T-helper 22 cell (primary cell): ENCODE measurements around the gene BMP2K.

ENCODE experiments used
- DNase-seq: peaks from one replicate; pipeline ENCODE4 v3.0.0-alpha.2; 2020; ENCODE audit warnings: low read depth

Gene BMP2K

GRCh38 chr4:78776079-78776728 lies at the start of gene BMP2K:
TSS of gene BMP2K (plus strand) at chr4:78776350. CDS start at chr4:78776544, 194 bp downstream.
- DNase-seq: peak; percentile 64

- DNase-seq: no peak
Observed at GRCh38 chr4:78726546-78726945, 49.6 kb upstream of the BMP2K start.

- DNase-seq: no peak
Observed at GRCh38 chr4:78732332-78733104, 43.6 kb upstream of the BMP2K start.

- no peak for DNase-seq
Observed at GRCh38 chr4:78734441-78735162, 41.5 kb upstream of the BMP2K start.

GRCh38 chr4:78735697-78736096 lies 40.5 kb upstream of the BMP2K start:
- no peak for DNase-seq

GRCh38 chr4:78737035-78737434 lies 39.1 kb upstream of the BMP2K start:
- DNase-seq: no peak

- no peak for DNase-seq
Observed at GRCh38 chr4:78737973-78738372, 38.2 kb upstream of the BMP2K start.

GRCh38 chr4:78742300-78742699 lies 33.9 kb upstream of the BMP2K start:
- DNase-seq: no peak

GRCh38 chr4:78747475-78747922 lies 28.7 kb upstream of the BMP2K start:
- DNase-seq: no peak

- no peak for DNase-seq
Observed at GRCh38 chr4:78748381-78748780, 27.8 kb upstream of the BMP2K start.

- DNase-seq: no peak
Observed at GRCh38 chr4:78749258-78749971, 26.7 kb upstream of the BMP2K start.

- DNase-seq: no peak
Observed at GRCh38 chr4:78749972-78750727, 26.0 kb upstream of the BMP2K start.

GRCh38 chr4:78753091-78753490 lies 23.1 kb upstream of the BMP2K start:
- no peak for DNase-seq

GRCh38 chr4:78754872-78755271 lies 21.3 kb upstream of the BMP2K start:
- no peak for DNase-seq

- DNase-seq: no peak
Observed at GRCh38 chr4:78756137-78756536, 20.0 kb upstream of the BMP2K start.

GRCh38 chr4:78756776-78757175 lies 19.4 kb upstream of the BMP2K start:
- no peak for DNase-seq

- no peak for DNase-seq
Observed at GRCh38 chr4:78757574-78757973, 18.6 kb upstream of the BMP2K start.

- DNase-seq: no peak
Observed at GRCh38 chr4:78758085-78758484, 18.1 kb upstream of the BMP2K start.

- no peak for DNase-seq
Observed at GRCh38 chr4:78762529-78762928, 13.6 kb upstream of the BMP2K start.

GRCh38 chr4:78763251-78763650 lies 12.9 kb upstream of the BMP2K start:
- DNase-seq: no peak

- DNase-seq: no peak
Observed at GRCh38 chr4:78763763-78764387, 12.3 kb upstream of the BMP2K start.
